Measurements from ENCODE around the gene BRINP3. TPM values are rescaled to one million over a fixed set of nuclear protein-coding genes. Genes with fewer than 3 reads are reported as not detected.

BRINP3 gene
- total RNA-seq, 1 experiment from 2014 or later, result not detected

DNA sequence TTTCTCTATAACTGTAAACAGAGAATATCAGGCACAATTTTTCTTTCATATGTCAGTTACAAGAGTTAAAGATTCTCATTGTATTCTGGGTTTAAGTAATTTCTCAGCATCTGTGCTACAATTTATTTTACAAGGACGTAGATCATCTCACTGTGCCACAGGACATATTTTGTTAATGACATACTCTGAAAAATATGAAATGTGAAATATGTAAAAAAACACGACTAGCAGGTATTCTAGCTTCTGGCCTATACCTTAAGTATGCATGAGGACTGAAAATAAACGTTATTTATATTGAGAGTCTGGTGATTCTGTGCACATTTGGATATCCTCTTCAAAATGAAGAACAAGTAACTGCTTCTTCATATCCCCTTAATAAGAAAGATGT lies 308.8 kb downstream of the BRINP3 start:
- Histone ChIP-seq H3K4me2 (ENCODE audit: low read length) (peak overlapping the region; percentile 67), H3F3A (ENCODE audit: low read length, unreplicated experiment) (peaks cover 13% of the 10 kb centered on the region), H3K36me3 (ENCODE audit: low read depth, low read length) (no peaks in the 10 kb centered on the region), H2AFZ (ENCODE audit: low read length) (no peak overlapping the region), H3K79me2 (ENCODE audit: low read length) (no peaks in the 10 kb centered on the region), H3K9me2 (replicated peaks; ENCODE audit: low read length) (no peaks in the 10 kb centered on the region), H4K20me1 (ENCODE audit: low read length) (no peaks in the 10 kb centered on the region), H3K4me3 (ENCODE audit: low read length) (peak overlapping the region; percentile 10; the same call in 1 of the 2 replicates), H3K9ac (ENCODE audit: low read length) (no peak overlapping the region), H3K27ac (ENCODE audit: low read length) (peak overlapping the region; percentile 60), H3K4me1 (ENCODE audit: insufficient read depth, low read length) (peaks cover 39% of the 10 kb centered on the region), H3K27me3 (ENCODE audit: low read length) (no peaks in the 10 kb centered on the region), H3K9me3 (ENCODE audit: low read length) (no peaks in the 10 kb centered on the region)
- BruUV-seq (replicated peaks), result no TSS peak
- DNase-seq, result peak; percentile 85
- ATAC-seq, result peak; percentile 58
- POLR2A ChIA-PET (ENCODE audit: unreplicated experiment), result no interaction called here
- intact Hi-C loops (cut with micrococcal nuclease), result no loop called here
- CTCF ChIA-PET, result no interaction called here
- no peak for TF ChIP-seq EZH2phosphoT487 (IDR thresholded peaks at IDR 0.05; ENCODE audit: borderline replicate concordance, low read length)

GRCh38 chr1:190168116-190168892 lies 309.4 kb downstream of the BRINP3 start:
- BruUV-seq (replicated peaks), result no TSS peak
- POLR2A ChIA-PET (ENCODE audit: unreplicated experiment), result no interaction called here
- H3K9me3 ChIP-seq (ENCODE audit: low read length), result no peaks in the 10 kb centered on the region
- H3K9ac ChIP-seq (ENCODE audit: low read length), result no peak overlapping the region
- DNase-seq (peak; percentile 99), ATAC-seq (peak; percentile 78)
- CTCF ChIA-PET, result no interaction called here
- peak overlapping the region; percentile 10; the same call in 1 of the 2 replicates for H3K4me3 ChIP-seq (ENCODE audit: low read length)
- peaks cover 13% of the 10 kb centered on the region for H3F3A ChIP-seq (ENCODE audit: low read length, unreplicated experiment)
- H3K9me2 ChIP-seq (replicated peaks; ENCODE audit: low read length), result no peaks in the 10 kb centered on the region
- intact Hi-C loops (cut with micrococcal nuclease), result no loop called here
- H2AFZ ChIP-seq (ENCODE audit: low read length), result no peak overlapping the region
- no peaks in the 10 kb centered on the region for H4K20me1 ChIP-seq (ENCODE audit: low read length)
- TF ChIP-seq EZH2 (IDR thresholded peaks at IDR 0.05; ENCODE audit: low read length, unreplicated experiment), result no peak
- no peak for TF ChIP-seq EZH2phosphoT487 (IDR thresholded peaks at IDR 0.05; ENCODE audit: borderline replicate concordance, low read length)
- TF ChIP-seq, protein P1, sequence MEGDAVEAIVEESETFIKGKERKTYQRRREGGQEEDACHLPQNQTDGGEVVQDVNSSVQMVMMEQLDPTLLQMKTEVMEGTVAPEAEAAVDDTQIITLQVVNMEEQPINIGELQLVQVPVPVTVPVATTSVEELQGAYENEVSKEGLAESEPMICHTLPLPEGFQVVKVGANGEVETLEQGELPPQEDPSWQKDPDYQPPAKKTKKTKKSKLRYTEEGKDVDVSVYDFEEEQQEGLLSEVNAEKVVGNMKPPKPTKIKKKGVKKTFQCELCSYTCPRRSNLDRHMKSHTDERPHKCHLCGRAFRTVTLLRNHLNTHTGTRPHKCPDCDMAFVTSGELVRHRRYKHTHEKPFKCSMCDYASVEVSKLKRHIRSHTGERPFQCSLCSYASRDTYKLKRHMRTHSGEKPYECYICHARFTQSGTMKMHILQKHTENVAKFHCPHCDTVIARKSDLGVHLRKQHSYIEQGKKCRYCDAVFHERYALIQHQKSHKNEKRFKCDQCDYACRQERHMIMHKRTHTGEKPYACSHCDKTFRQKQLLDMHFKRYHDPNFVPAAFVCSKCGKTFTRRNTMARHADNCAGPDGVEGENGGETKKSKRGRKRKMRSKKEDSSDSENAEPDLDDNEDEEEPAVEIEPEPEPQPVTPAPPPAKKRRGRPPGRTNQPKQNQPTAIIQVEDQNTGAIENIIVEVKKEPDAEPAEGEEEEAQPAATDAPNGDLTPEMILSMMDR (conservative IDR thresholded peaks at IDR 0.05; ENCODE audit: low read depth, low read length), result no peak
- H3K27me3 ChIP-seq (ENCODE audit: low read length), result no peaks in the 10 kb centered on the region
- no peaks in the 10 kb centered on the region for H3K36me3 ChIP-seq (ENCODE audit: low read depth, low read length)
- no peaks in the 10 kb centered on the region for H3K79me2 ChIP-seq (ENCODE audit: low read length)
- peak overlapping the region; percentile 67 for H3K4me2 ChIP-seq (ENCODE audit: low read length)
- peak overlapping the region; percentile 67 for H3K27ac ChIP-seq (ENCODE audit: low read length)
- peaks cover 39% of the 10 kb centered on the region for H3K4me1 ChIP-seq (ENCODE audit: insufficient read depth, low read length)

DNA sequence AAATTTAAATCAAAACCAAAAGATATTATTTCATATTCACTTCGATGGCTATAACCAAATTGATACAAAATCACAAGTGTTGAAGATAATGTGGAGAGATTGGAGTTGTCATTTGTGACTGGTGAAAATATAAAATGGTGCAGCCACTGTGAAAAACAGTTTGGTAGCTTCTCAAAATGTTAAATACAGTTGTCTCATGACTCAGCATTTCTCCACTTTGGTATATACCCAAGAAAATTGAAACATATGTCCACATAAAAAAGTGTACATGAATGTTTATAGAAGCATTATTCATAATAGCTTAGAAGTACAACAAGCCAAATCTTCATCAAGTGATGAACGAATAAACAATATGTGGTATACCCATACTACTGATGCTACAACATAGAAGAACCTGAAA lies 318.5 kb downstream of the BRINP3 start:
- Histone ChIP-seq H3K4me1 (ENCODE audit: insufficient read depth, low read length) (peaks cover 7% of the 10 kb centered on the region; the same call in 1 of the 2 replicates), H3K36me3 (ENCODE audit: low read depth, low read length) (no peaks in the 10 kb centered on the region), H3K9me2 (replicated peaks; ENCODE audit: low read length) (no peaks in the 10 kb centered on the region), H2AFZ (ENCODE audit: low read length) (no peak overlapping the region), H3K4me3 (ENCODE audit: low read length) (no peak overlapping the region), H3K79me2 (ENCODE audit: low read length) (no peaks in the 10 kb centered on the region), H3K9me3 (ENCODE audit: low read length) (no peaks in the 10 kb centered on the region), H4K20me1 (ENCODE audit: low read length) (no peaks in the 10 kb centered on the region), H3K9ac (ENCODE audit: low read length) (no peak overlapping the region), H3F3A (ENCODE audit: low read length, unreplicated experiment) (no peaks in the 10 kb centered on the region), H3K4me2 (ENCODE audit: low read length) (no peak overlapping the region), H3K27me3 (ENCODE audit: low read length) (peaks cover 4% of the 10 kb centered on the region; the same call in 1 of the 2 replicates), H3K27ac (ENCODE audit: low read length) (no peak overlapping the region)
- DNase-seq, result no peak
- ChIA-PET POLR2A (ENCODE audit: unreplicated experiment) (no interaction called here), CTCF (interaction anchor here (0.6 kb wide), 1 partner anchor 21 kb away, joined by 3 read pairs; no protein-coding TSS in a partner anchor)
- BruUV-seq (replicated peaks), result no TSS peak
- TF ChIP-seq EZH2phosphoT487 (IDR thresholded peaks at IDR 0.05; ENCODE audit: borderline replicate concordance, low read length), result no peak
- no peak for ATAC-seq
- intact Hi-C loops (cut with micrococcal nuclease), result no loop called here

All from PC-3 (cell line).